ENCODE data around the gene ZNF646. TPM values are rescaled to one million over a fixed set of nuclear protein-coding genes. Genes with fewer than 3 reads are reported as not detected.

The ZNF646 gene
- total RNA-seq, 6 experiments from 2014 or later = 13.0 to 16.3 (median 14.7) TPM

DNA sequence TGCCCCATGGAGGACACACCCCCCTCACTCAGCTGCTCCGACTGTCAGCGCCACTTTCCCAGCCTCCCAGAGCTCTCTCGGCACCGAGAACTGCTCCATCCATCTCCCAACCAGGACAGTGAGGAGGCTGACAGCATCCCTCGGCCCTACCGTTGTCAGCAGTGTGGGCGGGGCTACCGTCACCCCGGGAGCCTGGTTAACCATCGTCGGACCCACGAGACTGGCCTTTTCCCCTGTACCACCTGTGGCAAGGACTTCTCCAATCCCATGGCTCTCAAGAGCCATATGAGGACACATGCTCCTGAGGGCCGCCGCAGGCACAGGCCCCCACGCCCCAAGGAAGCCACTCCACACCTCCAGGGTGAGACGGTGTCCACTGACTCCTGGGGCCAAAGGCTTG lies 2.1 kb downstream of the ZNF646 start:
- H3K4me3 Mint-ChIP-seq = no peak overlapping the region
- H3K27ac Mint-ChIP-seq = no peak overlapping the region
- H3K4me1 Mint-ChIP-seq (ENCODE audit: low read depth) = peaks cover 29% of the 10 kb centered on the region
- TF ChIP-seq, protein P1, sequence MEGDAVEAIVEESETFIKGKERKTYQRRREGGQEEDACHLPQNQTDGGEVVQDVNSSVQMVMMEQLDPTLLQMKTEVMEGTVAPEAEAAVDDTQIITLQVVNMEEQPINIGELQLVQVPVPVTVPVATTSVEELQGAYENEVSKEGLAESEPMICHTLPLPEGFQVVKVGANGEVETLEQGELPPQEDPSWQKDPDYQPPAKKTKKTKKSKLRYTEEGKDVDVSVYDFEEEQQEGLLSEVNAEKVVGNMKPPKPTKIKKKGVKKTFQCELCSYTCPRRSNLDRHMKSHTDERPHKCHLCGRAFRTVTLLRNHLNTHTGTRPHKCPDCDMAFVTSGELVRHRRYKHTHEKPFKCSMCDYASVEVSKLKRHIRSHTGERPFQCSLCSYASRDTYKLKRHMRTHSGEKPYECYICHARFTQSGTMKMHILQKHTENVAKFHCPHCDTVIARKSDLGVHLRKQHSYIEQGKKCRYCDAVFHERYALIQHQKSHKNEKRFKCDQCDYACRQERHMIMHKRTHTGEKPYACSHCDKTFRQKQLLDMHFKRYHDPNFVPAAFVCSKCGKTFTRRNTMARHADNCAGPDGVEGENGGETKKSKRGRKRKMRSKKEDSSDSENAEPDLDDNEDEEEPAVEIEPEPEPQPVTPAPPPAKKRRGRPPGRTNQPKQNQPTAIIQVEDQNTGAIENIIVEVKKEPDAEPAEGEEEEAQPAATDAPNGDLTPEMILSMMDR (IDR thresholded peaks at IDR 0.05) = no peak
- H3K9me3 Mint-ChIP-seq = no peaks in the 10 kb centered on the region
- H3K36me3 Mint-ChIP-seq (ENCODE audit: low read depth) = peaks cover 24% of the 10 kb centered on the region
- H3K27me3 Mint-ChIP-seq (ENCODE audit: insufficient read depth) = no peaks in the 10 kb centered on the region
- no peak for DNase-seq

DNA sequence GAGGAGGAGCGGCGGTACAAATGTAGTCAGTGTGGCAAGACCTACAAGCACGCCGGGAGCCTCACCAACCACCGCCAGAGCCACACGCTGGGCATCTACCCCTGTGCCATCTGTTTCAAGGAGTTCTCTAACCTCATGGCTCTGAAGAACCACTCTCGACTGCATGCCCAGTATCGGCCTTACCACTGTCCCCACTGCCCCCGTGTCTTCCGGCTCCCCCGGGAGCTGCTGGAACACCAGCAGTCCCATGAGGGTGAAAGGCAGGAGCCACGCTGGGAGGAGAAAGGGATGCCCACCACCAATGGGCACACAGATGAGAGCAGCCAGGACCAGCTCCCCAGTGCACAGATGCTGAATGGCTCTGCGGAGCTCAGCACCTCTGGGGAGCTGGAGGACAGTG lies 2.8 kb downstream of the ZNF646 start:
- no peak for DNase-seq
- TF ChIP-seq, protein P1 (IDR thresholded peaks at IDR 0.05) = no peak
- no peaks in the 10 kb centered on the region for H3K9me3 Mint-ChIP-seq
- no peak overlapping the region for H3K4me3 Mint-ChIP-seq
- peaks cover 22% of the 10 kb centered on the region for H3K4me1 Mint-ChIP-seq (ENCODE audit: low read depth)
- no peak overlapping the region for H3K27ac Mint-ChIP-seq
- H3K27me3 Mint-ChIP-seq (ENCODE audit: insufficient read depth) = no peaks in the 10 kb centered on the region
- peaks cover 24% of the 10 kb centered on the region for H3K36me3 Mint-ChIP-seq (ENCODE audit: low read depth)

DNA sequence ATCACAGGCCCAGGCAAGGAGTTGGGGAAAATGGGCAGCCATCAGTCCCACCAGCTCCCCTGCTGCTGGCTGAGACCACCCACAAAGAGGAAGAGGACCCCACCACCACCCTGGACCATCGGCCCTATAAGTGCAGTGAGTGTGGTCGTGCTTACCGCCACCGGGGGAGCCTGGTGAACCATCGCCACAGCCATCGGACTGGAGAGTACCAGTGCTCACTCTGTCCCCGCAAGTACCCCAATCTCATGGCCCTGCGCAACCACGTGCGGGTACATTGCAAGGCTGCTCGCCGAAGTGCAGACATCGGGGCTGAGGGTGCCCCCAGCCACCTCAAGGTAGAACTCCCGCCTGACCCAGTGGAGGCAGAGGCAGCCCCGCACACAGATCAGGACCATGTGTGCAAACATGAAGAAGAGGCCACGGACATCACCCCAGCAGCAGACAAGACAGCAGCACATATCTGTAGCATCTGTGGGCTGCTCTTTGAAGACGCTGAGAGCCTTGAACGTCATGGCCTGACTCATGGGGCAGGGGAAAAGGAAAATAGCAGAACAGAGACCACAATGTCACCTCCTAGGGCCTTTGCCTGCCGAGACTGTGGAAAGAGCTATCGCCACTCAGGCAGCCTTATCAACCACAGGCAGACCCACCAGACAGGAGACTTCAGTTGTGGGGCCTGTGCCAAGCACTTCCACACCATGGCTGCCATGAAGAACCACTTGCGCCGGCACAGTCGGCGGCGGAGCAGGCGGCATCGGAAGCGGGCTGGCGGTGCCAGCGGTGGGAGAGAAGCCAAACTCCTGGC lies 3.6 kb downstream of the ZNF646 start:
- Mint-ChIP-seq H3K36me3 (ENCODE audit: low read depth) (peaks cover 20% of the 10 kb centered on the region), H3K27ac (no peak overlapping the region), H3K4me1 (ENCODE audit: low read depth) (peaks cover 15% of the 10 kb centered on the region), H3K27me3 (ENCODE audit: insufficient read depth) (no peaks in the 10 kb centered on the region), H3K4me3 (no peak overlapping the region), H3K9me3 (no peaks in the 10 kb centered on the region)
- DNase-seq = no peak
- TF ChIP-seq, protein P1 (IDR thresholded peaks at IDR 0.05) = peak; percentile 32; the same call in 1 of the 2 replicates

DNA sequence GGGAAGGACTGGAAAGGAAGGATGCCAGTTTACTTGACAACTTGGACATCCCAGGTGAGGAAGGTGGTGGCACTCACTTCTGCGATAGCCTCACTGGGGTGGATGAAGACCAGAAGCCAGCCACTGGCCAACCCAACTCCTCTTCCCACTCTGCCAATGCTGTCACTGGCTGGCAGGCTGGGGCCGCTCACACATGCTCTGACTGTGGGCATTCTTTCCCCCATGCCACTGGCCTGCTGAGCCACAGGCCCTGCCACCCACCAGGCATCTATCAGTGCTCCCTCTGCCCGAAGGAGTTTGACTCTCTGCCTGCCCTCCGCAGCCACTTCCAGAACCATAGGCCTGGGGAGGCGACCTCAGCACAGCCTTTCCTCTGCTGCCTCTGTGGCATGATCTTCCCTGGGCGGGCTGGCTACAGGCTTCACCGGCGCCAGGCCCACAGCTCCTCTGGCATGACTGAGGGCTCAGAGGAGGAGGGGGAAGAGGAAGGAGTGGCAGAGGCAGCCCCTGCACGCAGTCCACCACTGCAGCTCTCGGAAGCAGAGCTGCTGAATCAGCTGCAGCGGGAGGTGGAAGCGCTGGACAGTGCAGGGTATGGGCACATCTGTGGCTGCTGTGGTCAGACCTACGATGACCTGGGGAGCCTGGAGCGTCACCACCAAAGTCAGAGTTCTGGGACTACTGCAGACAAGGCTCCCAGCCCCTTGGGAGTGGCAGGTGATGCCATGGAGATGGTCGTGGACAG lies 4.5 kb downstream of the ZNF646 start:
- Mint-ChIP-seq H3K4me1 (ENCODE audit: low read depth) (peaks cover 15% of the 10 kb centered on the region), H3K27me3 (ENCODE audit: insufficient read depth) (no peaks in the 10 kb centered on the region), H3K4me3 (no peak overlapping the region), H3K27ac (no peak overlapping the region), H3K9me3 (no peaks in the 10 kb centered on the region), H3K36me3 (ENCODE audit: low read depth) (peaks cover 17% of the 10 kb centered on the region)
- TF ChIP-seq, protein P1 (IDR thresholded peaks at IDR 0.05) = no peak
- no peak for DNase-seq

DNA sequence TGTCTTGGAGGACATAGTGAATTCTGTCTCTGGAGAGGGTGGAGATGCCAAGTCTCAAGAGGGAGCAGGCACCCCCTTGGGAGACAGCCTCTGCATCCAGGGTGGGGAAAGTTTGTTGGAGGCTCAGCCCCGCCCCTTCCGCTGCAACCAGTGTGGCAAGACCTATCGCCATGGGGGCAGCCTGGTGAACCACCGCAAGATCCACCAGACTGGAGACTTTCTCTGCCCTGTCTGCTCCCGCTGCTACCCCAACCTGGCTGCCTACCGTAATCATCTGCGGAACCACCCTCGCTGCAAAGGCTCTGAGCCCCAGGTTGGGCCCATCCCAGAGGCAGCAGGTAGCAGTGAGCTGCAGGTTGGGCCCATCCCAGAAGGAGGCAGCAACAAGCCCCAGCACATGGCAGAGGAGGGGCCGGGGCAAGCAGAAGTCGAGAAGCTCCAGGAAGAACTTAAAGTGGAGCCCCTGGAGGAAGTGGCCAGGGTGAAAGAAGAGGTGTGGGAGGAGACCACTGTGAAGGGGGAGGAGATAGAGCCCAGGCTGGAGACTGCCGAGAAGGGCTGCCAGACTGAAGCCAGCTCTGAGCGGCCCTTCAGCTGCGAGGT lies 5.2 kb downstream of the ZNF646 start:
- TF ChIP-seq, protein P1 (IDR thresholded peaks at IDR 0.05) = no peak
- DNase-seq = no peak
- Mint-ChIP-seq H3K36me3 (ENCODE audit: low read depth) (peaks cover 17% of the 10 kb centered on the region), H3K27me3 (ENCODE audit: insufficient read depth) (no peaks in the 10 kb centered on the region), H3K9me3 (no peaks in the 10 kb centered on the region), H3K4me3 (no peak overlapping the region; the same call in 1 of the 2 replicates), H3K27ac (no peak overlapping the region), H3K4me1 (ENCODE audit: low read depth) (peaks cover 14% of the 10 kb centered on the region)

Measured in HFFc6 (cell line).